B cell (primary cell): ENCODE measurements around the gene SH3RF1. TPM values are rescaled to one million over a fixed set of nuclear protein-coding genes. Genes with fewer than 3 reads are reported as not detected.

ENCODE experiments used
- ATAC-seq: fragments of 200-7000 bp; cut with Tn5 transposase; one replicate; pipeline ENCODE4 v1.10.0; 2021; ENCODE audit warnings: low read depth, mild to moderate bottlenecking, moderate number of reproducible peaks, moderate library complexity
- CTCF ChIA-PET: fragments of 350-600 bp; sonication (Branson Sonifier 250); formaldehyde crosslinking; loops from one replicate; lab custom pipeline; 2021; ENCODE audit warnings: antibody characterized with exemption, inconsistent platforms; lab: Charles Lee
- POLR2A ChIA-PET: fragments of 350-600 bp; sonication (Branson Sonifier 250); formaldehyde crosslinking; loops from one replicate; lab custom pipeline; 2021; ENCODE audit warnings: antibody characterized with exemption; lab: Charles Lee
- DNase-seq: peaks from one replicate; pipeline ENCODE4 v3.0.0; 2013
- H2AFZ ChIP-seq: 2 replicates; pipeline ENCODE4 v1.6.1; 2012; ENCODE audit warnings: mild to moderate bottlenecking, low read depth, low read length; ENCODE audit not compliant: insufficient read depth, poor library complexity, severe bottlenecking
- H3K27ac ChIP-seq, 2 donors: 1 replicate in 1 of 2; 2 replicates in 1 of 2; pipeline ENCODE4 v1.5.1; 2012 to 2013; ENCODE audit warnings: low read length in 2 of 2, mild to moderate bottlenecking in 2 of 2, moderate library complexity in 1 of 2
- H3K27me3 ChIP-seq, 4 experiments: fragments of 200-600 bp in 1 of 4; sonication (generic) in 1 of 4; replicated peaks in 1 of 4; 1 replicate in 2 of 4; 2 replicates in 2 of 4; pipeline versions ENCODE4 v1.6.1 to v1.7.0; 2013 to 2016; ENCODE audit warnings: low read length in 3 of 4, mild to moderate bottlenecking in 2 of 4, mixed read lengths in 1 of 4, moderate library complexity in 1 of 4; ENCODE audit not compliant: insufficient read depth in 4 of 4, control insufficient read depth in 3 of 4; ENCODE audit errors: control extremely low read depth in 1 of 4
- H3K36me3 ChIP-seq, 2 experiments: replicated peaks in 1 of 2; 1 replicate in 1 of 2; 2 replicates in 1 of 2; pipeline versions ENCODE4 v1.6.1 to v1.7.1; 2013; ENCODE audit warnings: low read length in 1 of 2; ENCODE audit not compliant: insufficient read depth in 2 of 2, control insufficient read depth in 1 of 2; ENCODE audit errors: control extremely low read depth in 1 of 2, extremely low read depth in 1 of 2
- H3K4me1 ChIP-seq, 2 donors: fragments of 200-600 bp in 1 of 2; sonication (generic) in 1 of 2; 1 replicate in 1 of 2; 2 replicates in 1 of 2; pipeline versions ENCODE4 v1.5.1 to v1.6.1; 2013 to 2017; ENCODE audit warnings: low read length in 2 of 2; ENCODE audit not compliant: control insufficient read depth in 2 of 2, insufficient read depth in 2 of 2
- H3K4me2 ChIP-seq: replicated peaks from 2 replicates; pipeline ENCODE3; 2012; ENCODE audit warnings: mild to moderate bottlenecking, low read depth, low read length; ENCODE audit not compliant: poor library complexity, severe bottlenecking
- H3K4me3 ChIP-seq, 5 experiments: fragments of 200-600 bp in 1 of 5; sonication (generic) in 1 of 5; 1 replicate in 3 of 5; 2 replicates in 2 of 5; pipeline versions ENCODE4 v1.5.1 to v1.7.0; 2011 to 2016; ENCODE audit warnings: low read length in 4 of 5, mild to moderate bottlenecking in 4 of 5, low read depth in 2 of 5, control low read depth in 1 of 5, moderate library complexity in 1 of 5; ENCODE audit not compliant: insufficient read depth in 1 of 5; ENCODE audit errors: control extremely low read depth in 1 of 5, extremely low read depth in 1 of 5
- H3K79me2 ChIP-seq: fragments of 200-600 bp; sonication (generic); one replicate; pipeline ENCODE4 v1.6.0; 2016; ENCODE audit warnings: low read length; ENCODE audit not compliant: control insufficient read depth, insufficient read depth
- H3K9ac ChIP-seq: fragments of 200-600 bp; sonication (generic); 2 replicates; pipeline ENCODE4 v1.6.1; 2017; ENCODE audit warnings: mild to moderate bottlenecking, low read length, moderate library complexity
- H3K9me3 ChIP-seq, 3 donors: one replicate each; pipeline versions ENCODE4 v1.6.1 to v1.7.1; 2013; ENCODE audit warnings: low read length in 2 of 3; ENCODE audit not compliant: control insufficient read depth in 2 of 3, insufficient read depth in 1 of 3; ENCODE audit errors: control extremely low read depth in 1 of 3
- H4K20me1 ChIP-seq: 2 replicates; pipeline ENCODE4 v1.6.0; 2012; ENCODE audit warnings: mild to moderate bottlenecking, low read length; ENCODE audit not compliant: insufficient read depth, control insufficient read depth, poor library complexity, severe bottlenecking
- H3K27ac Mint-ChIP-seq: one replicate; pipeline ENCODE4 v1.8.0; 2021; ENCODE audit warnings: mixed read lengths
- H3K27me3 Mint-ChIP-seq: one replicate; pipeline ENCODE4 v1.8.0; 2021; ENCODE audit warnings: mixed read lengths
- H3K4me1 Mint-ChIP-seq: one replicate; pipeline ENCODE4 v1.8.0; 2021; ENCODE audit warnings: mixed read lengths
- H3K4me3 Mint-ChIP-seq: one replicate; pipeline ENCODE4 v1.8.0; 2021; ENCODE audit warnings: mixed read lengths
- H3K9me3 Mint-ChIP-seq: one replicate; pipeline ENCODE4 v1.8.0; 2022; ENCODE audit warnings: mixed read lengths; ENCODE audit not compliant: insufficient read depth
- EZH2 ChIP-seq: IDR thresholded peaks from 2 replicates; pipeline ENCODE4 v1.6.1; 2012; ENCODE audit warnings: borderline replicate concordance, low read depth, mild to moderate bottlenecking, moderate library complexity, low read length; ENCODE audit not compliant: insufficient read depth, poor library complexity, severe bottlenecking
- WGBS: methylation state at CpG from one replicate; pipeline ENCODE4 v1.1.5; 2013; ENCODE audit warnings: missing lambda C conversion rate; ENCODE audit not compliant: insufficient coverage; 5-methylcytosine and 5-hydroxymethylcytosine counted together
- intact Hi-C: fragments of 100-400 bp; cut with micrococcal nuclease; formaldehyde crosslinking; loops from one replicate; pipeline ENCODE4 v1.10.0; 2022
- polyA plus RNA-seq: library from polyadenylated mRNA; depleted of rRNA; stranded (reverse); fragments of >200 nt; gene quantifications from 2 replicates; pipeline ENCODE4 v1.2.3, GENCODE V29; 2012
- total RNA-seq, 2 donors: library from RNA; stranded (reverse); fragments of 120-200 nt in 1 of 2; gene quantifications; 1 replicate in 1 of 2; 2 replicates in 1 of 2; pipeline versions ENCODE4 v1.2.3 to v1.2.4, GENCODE V29; 2013 to 2022
- TF ChIP-seq, protein P1 (sequence below): fragments of 200-600 bp; IDR thresholded peaks from one replicate; pipeline ENCODE4 v1.8.0; 2022; ENCODE audit warnings: antibody characterized with exemption, mild to moderate bottlenecking

The SH3RF1 gene
- total and polyA plus RNA-seq, 2 donors (not counting 1 experiment from before 2014, with no cell fraction given), result 2.0 to 5.4 TPM

DNA sequence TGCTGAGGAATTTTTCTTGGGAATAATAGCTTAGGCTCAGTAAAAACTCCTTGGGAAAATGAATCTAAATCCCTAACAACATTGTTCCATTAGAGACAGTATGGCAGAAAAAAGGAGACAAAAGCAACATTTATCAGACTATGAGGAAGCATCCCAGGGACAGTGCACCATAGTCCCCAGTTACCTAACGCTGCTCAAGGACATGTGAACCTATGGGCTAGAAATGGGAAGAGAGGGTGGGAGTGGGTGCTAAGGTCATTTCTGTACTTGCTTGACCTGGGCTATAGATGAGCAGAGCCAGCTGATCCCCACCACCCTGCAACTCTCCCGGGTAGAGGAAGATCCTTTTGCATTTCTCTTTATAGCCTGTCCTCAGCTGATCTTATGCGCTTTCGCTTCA lies 162.5 kb downstream of the SH3RF1 start:
- Histone ChIP-seq H4K20me1 (no peaks in the 10 kb centered on the region), H3K9me3 (no peaks in the 10 kb centered on the region), H3K27ac (no peak overlapping the region), H3K4me1 (no peaks in the 10 kb centered on the region), H3K36me3 (no peaks in the 10 kb centered on the region), H3K4me2 (no peak overlapping the region), H2AFZ (no peak overlapping the region), H3K79me2 (no peaks in the 10 kb centered on the region), H3K9ac (no peak overlapping the region), H3K27me3 (no peaks in the 10 kb centered on the region), H3K4me3 (no peak overlapping the region)
- no peaks in the 10 kb centered on the region for H3K27me3 Mint-ChIP-seq
- DNase-seq (no peak), ATAC-seq (no peak)
- H3K4me3 Mint-ChIP-seq, result no peak overlapping the region
- POLR2A ChIA-PET, result no interaction called here
- 81% methylated on average over 4 of the region's 4 CpGs for WGBS
- no peak overlapping the region for H3K27ac Mint-ChIP-seq
- TF ChIP-seq, protein P1, sequence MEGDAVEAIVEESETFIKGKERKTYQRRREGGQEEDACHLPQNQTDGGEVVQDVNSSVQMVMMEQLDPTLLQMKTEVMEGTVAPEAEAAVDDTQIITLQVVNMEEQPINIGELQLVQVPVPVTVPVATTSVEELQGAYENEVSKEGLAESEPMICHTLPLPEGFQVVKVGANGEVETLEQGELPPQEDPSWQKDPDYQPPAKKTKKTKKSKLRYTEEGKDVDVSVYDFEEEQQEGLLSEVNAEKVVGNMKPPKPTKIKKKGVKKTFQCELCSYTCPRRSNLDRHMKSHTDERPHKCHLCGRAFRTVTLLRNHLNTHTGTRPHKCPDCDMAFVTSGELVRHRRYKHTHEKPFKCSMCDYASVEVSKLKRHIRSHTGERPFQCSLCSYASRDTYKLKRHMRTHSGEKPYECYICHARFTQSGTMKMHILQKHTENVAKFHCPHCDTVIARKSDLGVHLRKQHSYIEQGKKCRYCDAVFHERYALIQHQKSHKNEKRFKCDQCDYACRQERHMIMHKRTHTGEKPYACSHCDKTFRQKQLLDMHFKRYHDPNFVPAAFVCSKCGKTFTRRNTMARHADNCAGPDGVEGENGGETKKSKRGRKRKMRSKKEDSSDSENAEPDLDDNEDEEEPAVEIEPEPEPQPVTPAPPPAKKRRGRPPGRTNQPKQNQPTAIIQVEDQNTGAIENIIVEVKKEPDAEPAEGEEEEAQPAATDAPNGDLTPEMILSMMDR, result no peak
- TF ChIP-seq EZH2, result no peak
- H3K4me1 Mint-ChIP-seq, result no peaks in the 10 kb centered on the region
- no peaks in the 10 kb centered on the region for H3K9me3 Mint-ChIP-seq
- intact Hi-C loops, result no loop called here
- CTCF ChIA-PET, result no interaction called here

DNA sequence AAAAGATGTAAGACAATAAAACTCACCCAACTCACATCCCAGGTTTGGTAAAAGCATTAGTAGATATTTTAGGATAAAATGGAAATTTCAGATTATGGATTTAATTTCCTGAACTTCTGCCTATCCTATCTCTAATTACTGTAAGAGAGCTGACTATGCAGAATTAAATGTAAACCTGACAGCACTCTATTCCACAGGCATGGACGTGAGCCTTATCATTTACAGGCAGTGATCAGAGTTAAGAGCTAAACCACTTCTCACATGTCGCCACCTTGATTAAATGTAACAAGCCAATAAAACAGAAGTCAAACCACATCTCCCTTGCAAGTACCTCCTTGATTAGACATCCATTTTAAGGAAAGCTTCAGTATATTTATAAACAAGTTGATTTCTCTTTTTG lies 163.2 kb downstream of the SH3RF1 start:
- Histone ChIP-seq H3K36me3 (no peaks in the 10 kb centered on the region), H3K27ac (no peak overlapping the region), H3K9me3 (no peaks in the 10 kb centered on the region), H3K4me1 (no peaks in the 10 kb centered on the region), H3K27me3 (no peaks in the 10 kb centered on the region), H3K79me2 (no peaks in the 10 kb centered on the region), H2AFZ (no peak overlapping the region), H3K9ac (no peak overlapping the region), H4K20me1 (no peaks in the 10 kb centered on the region), H3K4me2 (no peak overlapping the region), H3K4me3 (no peak overlapping the region)
- Mint-ChIP-seq H3K9me3 (no peaks in the 10 kb centered on the region), H3K4me1 (no peaks in the 10 kb centered on the region), H3K27me3 (no peaks in the 10 kb centered on the region), H3K27ac (no peak overlapping the region), H3K4me3 (no peak overlapping the region)
- TF ChIP-seq EZH2, result no peak
- TF ChIP-seq, protein P1, result no peak
- no peak for DNase-seq
- intact Hi-C loops, result no loop called here
- ATAC-seq, result no peak
- WGBS, result 100% methylated on average over 2 of the region's 2 CpGs
- ChIA-PET POLR2A (no interaction called here), CTCF (no interaction called here)
